Measurements from ENCODE around the gene HADH.
A peak's percentile ranks its signal among the peaks of the same experiment; 100 is the strongest.
"Not testable (repeated sequence)": the region's sequence is repeated elsewhere in the genome, so short reads cannot be mapped to it uniquely, and the experiment has no call there.

HADH gene

GRCh38 chr4:108033348-108033747 is 43.7 kb downstream of the HADH start:
- DNase-seq = no peak

- DNase-seq = peak in 1 of 2 donors; percentile 39
Observed at GRCh38 chr4:108034565-108034964, 44.9 kb downstream of the HADH start.

GRCh38 chr4:108035691-108036090 is 46.0 kb downstream of the HADH start:
- DNase-seq = no peak

GRCh38 chr4:108036213-108036612 is 46.5 kb downstream of the HADH start:
- peak; percentile 66 to 67 for DNase-seq

GRCh38 chr4:108037884-108038283 is 48.2 kb downstream of the HADH start:
- DNase-seq = no peak

- DNase-seq = no peak
Observed at GRCh38 chr4:108042927-108043326, 53.2 kb downstream of the HADH start.

GRCh38 chr4:108043526-108043925 is 53.8 kb downstream of the HADH start:
- no peak for DNase-seq

GRCh38 chr4:108044951-108045686 is 55.4 kb downstream of the HADH start:
- DNase-seq = no peak

- no peak for DNase-seq
Observed at GRCh38 chr4:108045687-108046024, 56.0 kb downstream of the HADH start.

GRCh38 chr4:108047199-108047598 is 57.5 kb downstream of the HADH start:
- no peak for DNase-seq

- DNase-seq = no peak
Observed at GRCh38 chr4:108048157-108048556, 58.5 kb downstream of the HADH start.

GRCh38 chr4:108048997-108049396 is 59.3 kb downstream of the HADH start:
- DNase-seq = no peak

- no peak for DNase-seq
Observed at GRCh38 chr4:108049406-108049805, 59.7 kb downstream of the HADH start.

- not testable (repeated sequence) for DNase-seq
Observed at GRCh38 chr4:108050166-108051111, 60.8 kb downstream of the HADH start.

- DNase-seq = no peak
Observed at GRCh38 chr4:108051343-108051742, 61.7 kb downstream of the HADH start.

- no peak for DNase-seq
Observed at GRCh38 chr4:108052558-108053120, 63.0 kb downstream of the HADH start.

GRCh38 chr4:108053251-108053711 is 63.6 kb downstream of the HADH start:
- no peak for DNase-seq

- no peak for DNase-seq
Observed at GRCh38 chr4:108054025-108054638, 64.4 kb downstream of the HADH start.

- no peak for DNase-seq
Observed at GRCh38 chr4:108055787-108056186, 66.1 kb downstream of the HADH start.

GRCh38 chr4:108056418-108056817 is 66.7 kb downstream of the HADH start:
- no peak for DNase-seq

- DNase-seq = no peak
Observed at GRCh38 chr4:108058685-108059440, 69.2 kb downstream of the HADH start.

GRCh38 chr4:108060164-108060563 is 70.5 kb downstream of the HADH start:
- no peak for DNase-seq
